Measurements from ENCODE around the gene CCDC60. TPM values are rescaled to one million over a fixed set of nuclear protein-coding genes. Genes with fewer than 3 reads are reported as not detected.

The CCDC60 gene
- total RNA-seq, 1 experiment from 2014 or later, result not detected

GRCh38 chr12:119373666-119374065 is 39.1 kb downstream of the CCDC60 start:
- Histone ChIP-seq H3K9ac (ENCODE audit: low read length) (no peak overlapping the region), H2AFZ (ENCODE audit: low read depth, low read length, poor library complexity, severe bottlenecking) (no peak overlapping the region), H3K79me2 (ENCODE audit: insufficient read depth, low read length) (no peaks in the 10 kb centered on the region), H3K4me2 (ENCODE audit: low read length) (no peak overlapping the region), H3K27me3 (ENCODE audit: insufficient read depth, low read length) (peaks cover 11% of the 10 kb centered on the region), H3K4me1 (ENCODE audit: control insufficient read depth in 1 of 2, insufficient read depth in 2 of 2, low read length in 2 of 2) (no peaks in the 10 kb centered on the region), H4K20me1 (ENCODE audit: insufficient read depth) (no peaks in the 10 kb centered on the region; the same call in 1 of the 2 replicates), H3K9me2 (ENCODE audit: insufficient read depth) (no peaks in the 10 kb centered on the region), H3K4me3 (replicated peaks in 1 of 2; ENCODE audit: low read depth in 1 of 2, low read length in 2 of 2) (no peak overlapping the region), H3K27ac (ENCODE audit: low read depth, low read length) (no peak overlapping the region), H3K36me3 (ENCODE audit: control insufficient read depth in 1 of 2, insufficient read depth in 2 of 2, low read length in 2 of 2) (no peaks in the 10 kb centered on the region), H3K9me3 (ENCODE audit: control insufficient read depth in 1 of 2, insufficient read depth in 1 of 2, low read depth in 1 of 2, low read length in 2 of 2) (no peaks in the 10 kb centered on the region)
- ChIA-PET CTCF (no interaction called here), RAD21 (ENCODE audit: low non-redundant PET in 1 of 2, low total read pairs in 2 of 2, uncharacterized antibody in 2 of 2, unreplicated experiment in 2 of 2) (no interaction called here), POLR2A (no interaction called here)
- no peak for ATAC-seq
- intact Hi-C loops (cut with micrococcal nuclease), result no loop called here
- TF ChIP-seq ATF3 (IDR thresholded peaks at IDR 0.05) (no peak), EGR1 (IDR thresholded peaks at IDR 0.05; ENCODE audit: low read depth) (no peak), RAD21 (IDR thresholded peaks at IDR 0.05; ENCODE audit: low read depth) (no peak), JUND (IDR thresholded peaks at IDR 0.05) (no peak), ZNF274 (IDR thresholded peaks at IDR 0.05; ENCODE audit: low read depth, low read length) (no peak), ZBTB33 (IDR thresholded peaks at IDR 0.05; ENCODE audit: extremely low read depth, insufficient replicate concordance, low read length) (no peak), YY1 (IDR thresholded peaks at IDR 0.05; ENCODE audit: extremely low read depth, insufficient replicate concordance, low read depth, low read length) (no peak), CBX3 (IDR thresholded peaks at IDR 0.05; ENCODE audit: low read depth) (no peak), MAX (IDR thresholded peaks at IDR 0.05) (no peak), TCF7L2 (IDR thresholded peaks at IDR 0.05; ENCODE audit: borderline replicate concordance, extremely low read depth, insufficient read depth, insufficient read length) (no peak), POLR2AphosphoS5 (IDR thresholded peaks at IDR 0.05; ENCODE audit: low read depth, low read length) (no peak)
- BruUV-seq (replicated peaks), result no TSS peak
- no peak for DNase-seq (ENCODE audit: low read depth, low spot score)

All from HCT116 (cell line).